WTC11 (cell line): ENCODE results near the gene TMEM175.

Source experiments
- TF ChIP-seq, protein P1 (sequence below): fragments of 200-600 bp; IDR thresholded peaks from 2 replicates; pipeline ENCODE4 v1.8.0; 2022; ENCODE audit warnings: antibody characterized with exemption
- TF ChIP-seq, protein P2 (sequence below): sonication (generic); formaldehyde crosslinking; IDR thresholded peaks from 2 replicates; pipeline ENCODE4 v1.8.1; 2023; ENCODE audit warnings: mild to moderate bottlenecking, moderate library complexity, missing genetic modification reagents

DNA sequence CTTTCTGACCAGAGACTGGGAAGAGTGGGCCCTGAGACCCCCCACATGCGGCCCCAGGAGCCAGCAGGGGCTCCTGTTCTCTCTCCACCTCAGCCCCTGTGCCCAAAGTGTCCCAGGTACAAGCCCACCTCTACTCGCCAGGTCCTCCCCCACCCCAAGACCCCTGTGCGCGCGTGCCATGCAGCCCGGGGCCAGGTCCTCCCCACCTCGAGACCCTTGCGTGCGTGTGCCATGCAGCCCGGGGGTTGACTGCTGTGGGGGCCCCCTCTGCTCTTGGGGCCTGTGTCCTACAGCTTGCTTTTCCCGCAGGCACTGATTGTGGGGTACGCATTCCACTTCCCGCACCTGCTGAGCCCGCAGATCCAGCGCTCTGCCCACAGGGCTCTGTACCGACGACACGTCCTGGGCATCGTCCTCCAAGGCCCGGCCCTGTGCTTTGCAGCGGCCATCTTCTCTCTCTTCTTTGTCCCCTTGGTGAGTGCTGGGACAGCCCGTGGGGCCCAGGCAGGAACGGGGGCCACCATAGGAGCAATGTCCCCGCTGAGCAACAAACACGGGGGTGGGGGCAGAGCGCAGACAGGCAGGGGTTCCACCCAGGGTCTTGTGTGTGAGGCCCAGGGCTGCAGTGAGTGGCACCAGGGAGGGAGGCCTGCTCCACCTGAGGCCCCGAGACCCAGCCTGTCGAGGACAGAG, 20.8 kb downstream of the TMEM175 start:
- TF ChIP-seq, protein P1, sequence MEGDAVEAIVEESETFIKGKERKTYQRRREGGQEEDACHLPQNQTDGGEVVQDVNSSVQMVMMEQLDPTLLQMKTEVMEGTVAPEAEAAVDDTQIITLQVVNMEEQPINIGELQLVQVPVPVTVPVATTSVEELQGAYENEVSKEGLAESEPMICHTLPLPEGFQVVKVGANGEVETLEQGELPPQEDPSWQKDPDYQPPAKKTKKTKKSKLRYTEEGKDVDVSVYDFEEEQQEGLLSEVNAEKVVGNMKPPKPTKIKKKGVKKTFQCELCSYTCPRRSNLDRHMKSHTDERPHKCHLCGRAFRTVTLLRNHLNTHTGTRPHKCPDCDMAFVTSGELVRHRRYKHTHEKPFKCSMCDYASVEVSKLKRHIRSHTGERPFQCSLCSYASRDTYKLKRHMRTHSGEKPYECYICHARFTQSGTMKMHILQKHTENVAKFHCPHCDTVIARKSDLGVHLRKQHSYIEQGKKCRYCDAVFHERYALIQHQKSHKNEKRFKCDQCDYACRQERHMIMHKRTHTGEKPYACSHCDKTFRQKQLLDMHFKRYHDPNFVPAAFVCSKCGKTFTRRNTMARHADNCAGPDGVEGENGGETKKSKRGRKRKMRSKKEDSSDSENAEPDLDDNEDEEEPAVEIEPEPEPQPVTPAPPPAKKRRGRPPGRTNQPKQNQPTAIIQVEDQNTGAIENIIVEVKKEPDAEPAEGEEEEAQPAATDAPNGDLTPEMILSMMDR = no peak
- TF ChIP-seq, protein P2, sequence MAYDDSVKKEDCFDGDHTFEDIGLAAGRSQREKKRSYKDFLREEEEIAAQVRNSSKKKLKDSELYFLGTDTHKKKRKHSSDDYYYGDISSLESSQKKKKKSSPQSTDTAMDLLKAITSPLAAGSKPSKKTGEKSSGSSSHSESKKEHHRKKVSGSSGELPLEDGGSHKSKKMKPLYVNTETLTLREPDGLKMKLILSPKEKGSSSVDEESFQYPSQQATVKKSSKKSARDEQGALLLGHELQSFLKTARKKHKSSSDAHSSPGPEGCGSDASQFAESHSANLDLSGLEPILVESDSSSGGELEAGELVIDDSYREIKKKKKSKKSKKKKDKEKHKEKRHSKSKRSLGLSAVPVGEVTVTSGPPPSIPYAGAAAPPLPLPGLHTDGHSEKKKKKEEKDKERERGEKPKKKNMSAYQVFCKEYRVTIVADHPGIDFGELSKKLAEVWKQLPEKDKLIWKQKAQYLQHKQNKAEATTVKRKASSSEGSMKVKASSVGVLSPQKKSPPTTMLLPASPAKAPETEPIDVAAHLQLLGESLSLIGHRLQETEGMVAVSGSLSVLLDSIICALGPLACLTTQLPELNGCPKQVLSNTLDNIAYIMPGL (CRISPR knock-in tag) = no peak
